AG09319 (cell line): ENCODE measurements around the gene HDAC4.

ENCODE experiments used
- DNase-seq: peaks from one replicate; pipeline ENCODE4 v3.0.0-alpha.2; 2010; ENCODE audit warnings: low read depth; ENCODE audit errors: extremely low read depth
- CTCF ChIP-seq: IDR thresholded peaks from 2 replicates; pipeline ENCODE4 v1.5.1; 2011; ENCODE audit warnings: low read depth, mild to moderate bottlenecking, inconsistent platforms, low read length, moderate library complexity

Gene HDAC4

GRCh38 chr2:239084007-239084406 lies 316.8 kb downstream of the HDAC4 start:
- no peak for TF ChIP-seq CTCF
- no peak for DNase-seq

GRCh38 chr2:239082425-239082824 lies 318.4 kb downstream of the HDAC4 start:
- no peak for TF ChIP-seq CTCF
- no peak for DNase-seq

- DNase-seq = no peak
- no peak for TF ChIP-seq CTCF
Measured at GRCh38 chr2:239081622-239082021, 319.2 kb downstream of the HDAC4 start.

GRCh38 chr2:239081046-239081445 lies 319.8 kb downstream of the HDAC4 start:
- no peak for TF ChIP-seq CTCF
- DNase-seq = no peak

GRCh38 chr2:239079671-239080294 lies 321.0 kb downstream of the HDAC4 start:
- TF ChIP-seq CTCF = no peak
- no peak for DNase-seq

GRCh38 chr2:239078128-239078924 lies 322.5 kb downstream of the HDAC4 start:
- no peak for TF ChIP-seq CTCF
- no peak for DNase-seq

- no peak for DNase-seq
- no peak for TF ChIP-seq CTCF
Measured at GRCh38 chr2:239077260-239077659, 323.6 kb downstream of the HDAC4 start.
